HL-60 (cell line): Measurements from ENCODE around the gene AXIN1.

Source experiments
- CTCF ChIP-seq: IDR thresholded peaks from one replicate; pipeline ENCODE4 v1.5.1; 2011; ENCODE audit warnings: low read length, control low read depth, inconsistent platforms; ENCODE audit not compliant: insufficient read depth
- POLR2AphosphoS5 ChIP-seq: IDR thresholded peaks from 2 replicates; pipeline ENCODE4 v1.6.1; 2012; ENCODE audit warnings: low read depth
- REST ChIP-seq: IDR thresholded peaks from 2 replicates; pipeline ENCODE4 v1.6.1; 2012; ENCODE audit warnings: low read depth; ENCODE audit not compliant: insufficient replicate concordance

GRCh38 chr16:287298-287811 lies 65.2 kb downstream of the AXIN1 start:
- TF ChIP-seq CTCF = no peak
- TF ChIP-seq REST = no peak
- TF ChIP-seq POLR2AphosphoS5 = no peak
